GM12891 (cell line): Measurements from ENCODE around the gene LRRC10B.

ENCODE experiments used
- POLR2A ChIP-seq: IDR thresholded peaks from 2 replicates; pipeline ENCODE4 v1.6.1; 2011; ENCODE audit warnings: low read depth, low read length, control low read depth
- POLR2AphosphoS5 ChIP-seq: IDR thresholded peaks from 2 replicates; pipeline ENCODE4 v1.6.1; 2011; ENCODE audit warnings: low read depth, low read length, control low read depth
- POU2F2 ChIP-seq: IDR thresholded peaks from 2 replicates; pipeline ENCODE4 v1.6.1; 2011; ENCODE audit warnings: low read depth, mild to moderate bottlenecking, control low read depth, low read length, moderate library complexity
- SPI1 ChIP-seq: IDR thresholded peaks from 2 replicates; pipeline ENCODE4 v1.6.1; 2011; ENCODE audit warnings: low read depth, low read length, control low read depth
- TAF1 ChIP-seq: IDR thresholded peaks from 2 replicates; pipeline ENCODE4 v1.6.1; 2011; ENCODE audit warnings: low read depth, low read length, control low read depth

- TF ChIP-seq POLR2AphosphoS5 (no peak), TAF1 (no peak), POLR2A (no peak), POU2F2 (no peak), SPI1 (no peak)
Measured at GRCh38 chr11:61497876-61498275, 10.7 kb upstream of the LRRC10B start.
